Endodermal cell (in vitro differentiated cells): ENCODE data around the gene TTLL11. TPM values are rescaled to one million over a fixed set of nuclear protein-coding genes. Genes with fewer than 3 reads are reported as not detected.

Experiments
- DNase-seq: peaks from one replicate; pipeline ENCODE4 v3.0.0-alpha.2; 2017
- H3K27ac ChIP-seq: 2 replicates; pipeline ENCODE4 v1.5.1; 2013; ENCODE audit warnings: mild to moderate bottlenecking, low read depth, low read length, moderate library complexity
- H3K27me3 ChIP-seq: 2 replicates; pipeline ENCODE4 v1.6.1; 2013; ENCODE audit warnings: mild to moderate bottlenecking, low read length, moderate library complexity; ENCODE audit not compliant: insufficient read depth, control insufficient read depth, poor library complexity, severe bottlenecking
- H3K36me3 ChIP-seq: 2 replicates; pipeline ENCODE4 v1.7.0; 2013; ENCODE audit warnings: mild to moderate bottlenecking, low read length, moderate library complexity; ENCODE audit not compliant: control insufficient read depth, insufficient read depth
- H3K4me1 ChIP-seq: one replicate; pipeline ENCODE4 v1.7.0; 2013; ENCODE audit warnings: low read length; ENCODE audit not compliant: control insufficient read depth, insufficient read depth
- H3K4me3 ChIP-seq: 2 replicates; pipeline ENCODE4 v1.5.1; 2013; ENCODE audit warnings: mild to moderate bottlenecking, low read length, moderate library complexity
- H3K9ac ChIP-seq: 2 replicates; pipeline ENCODE4 v1.6.1; 2013; ENCODE audit warnings: mild to moderate bottlenecking, low read length, moderate library complexity; ENCODE audit not compliant: poor library complexity, severe bottlenecking; ENCODE audit errors: extremely low read depth
- H3K9me3 ChIP-seq: 2 replicates; pipeline ENCODE4 v1.6.1; 2013; ENCODE audit warnings: mild to moderate bottlenecking, low read length, moderate library complexity; ENCODE audit not compliant: control insufficient read depth
- H3K27ac Mint-ChIP-seq: 2 replicates; pipeline ENCODE4 v1.8.0; 2020; ENCODE audit warnings: mixed read lengths
- H3K27me3 Mint-ChIP-seq: 2 replicates; pipeline ENCODE4 v1.8.0; 2021; ENCODE audit warnings: mild to moderate bottlenecking, mixed read lengths; ENCODE audit not compliant: insufficient read depth
- H3K36me3 Mint-ChIP-seq: 2 replicates; pipeline ENCODE4 v1.8.0; 2020; ENCODE audit warnings: low read depth, mixed read lengths
- H3K4me1 Mint-ChIP-seq: 2 replicates; pipeline ENCODE4 v1.8.0; 2020; ENCODE audit warnings: mixed read lengths
- H3K4me3 Mint-ChIP-seq: 2 replicates; pipeline ENCODE4 v1.8.0; 2020; ENCODE audit warnings: mild to moderate bottlenecking, moderate library complexity, mixed read lengths
- H3K9me3 Mint-ChIP-seq: 2 replicates; pipeline ENCODE4 v1.8.0; 2020; ENCODE audit warnings: mild to moderate bottlenecking, mixed read lengths
- CTCF ChIP-seq: fragments of 200-600 bp; sonication (generic); conservative IDR thresholded peaks from 2 replicates; pipeline ENCODE4 v1.5.0; 2021; ENCODE audit warnings: antibody characterized with exemption, mild to moderate bottlenecking
- WGBS, 2 experiments: methylation state at CpG; one replicate each; pipeline versions ENCODE4 v1.1.5 to v1.1.7; 2013; ENCODE audit warnings: missing lambda C conversion rate in 2 of 2, mixed read lengths in 1 of 2; ENCODE audit not compliant: insufficient coverage in 1 of 2, insufficient read length in 1 of 2; 5-methylcytosine and 5-hydroxymethylcytosine counted together
- total RNA-seq, 2 donors: library from RNA; stranded (reverse); fragmentation: NEBNext Ultra II Directional in 1 of 2; extraction: Animal tissue kit (Norgen Biotek cat#: 25700) in 1 of 2; gene quantifications; 2 replicates in 1 of 2; 3 replicates in 1 of 2; pipeline ENCODE4 v1.2.1, GENCODE V29; 2021

The TTLL11 gene
- total RNA-seq, 2 donors from 2014 or later = 0.68 TPM; not detected in 1

GRCh38 chr9:121900163-121900562 is 192.9 kb downstream of the TTLL11 start:
- Histone ChIP-seq H3K27me3 (peaks cover 4% of the 10 kb centered on the region), H3K9ac (no peak overlapping the region), H3K9me3 (peaks cover 10% of the 10 kb centered on the region), H3K4me1 (peaks cover 3% of the 10 kb centered on the region), H3K4me3 (no peak overlapping the region), H3K36me3 (no peaks in the 10 kb centered on the region), H3K27ac (no peak overlapping the region)
- DNase-seq = no peak
- H3K27ac Mint-ChIP-seq = no peak overlapping the region
- peaks cover 8% of the 10 kb centered on the region for H3K9me3 Mint-ChIP-seq
- 80 to 83% methylated on average over 5 of the region's 5 CpGs for WGBS, 2 experiments
- peaks cover 13% of the 10 kb centered on the region for H3K27me3 Mint-ChIP-seq
- H3K4me1 Mint-ChIP-seq = peaks cover 4% of the 10 kb centered on the region
- H3K36me3 Mint-ChIP-seq = no peaks in the 10 kb centered on the region
- TF ChIP-seq CTCF = no peak
- no peak overlapping the region for H3K4me3 Mint-ChIP-seq

GRCh38 chr9:121898856-121899255 is 194.3 kb downstream of the TTLL11 start:
- peaks cover 10% of the 10 kb centered on the region for H3K9me3 ChIP-seq
- H3K36me3 Mint-ChIP-seq = no peaks in the 10 kb centered on the region
- H3K4me3 ChIP-seq = no peak overlapping the region
- DNase-seq = no peak
- H3K27ac ChIP-seq = no peak overlapping the region
- H3K9me3 Mint-ChIP-seq = peaks cover 10% of the 10 kb centered on the region
- peaks cover 3% of the 10 kb centered on the region for H3K4me1 ChIP-seq
- peaks cover 4% of the 10 kb centered on the region for H3K27me3 ChIP-seq
- H3K4me3 Mint-ChIP-seq = no peak overlapping the region
- TF ChIP-seq CTCF = no peak
- WGBS, 2 experiments = 89 to 91% methylated on average over 1 to 4 of the region's 4 CpGs
- peaks cover 8% of the 10 kb centered on the region for H3K27me3 Mint-ChIP-seq
- no peak overlapping the region for H3K9ac ChIP-seq
- H3K36me3 ChIP-seq = no peaks in the 10 kb centered on the region
- H3K4me1 Mint-ChIP-seq = peaks cover 4% of the 10 kb centered on the region
- H3K27ac Mint-ChIP-seq = no peak overlapping the region

GRCh38 chr9:121897140-121897539 is 196.0 kb downstream of the TTLL11 start:
- Histone ChIP-seq H3K9ac (no peak overlapping the region), H3K27ac (no peak overlapping the region), H3K36me3 (no peaks in the 10 kb centered on the region), H3K27me3 (no peaks in the 10 kb centered on the region), H3K9me3 (peaks cover 10% of the 10 kb centered on the region), H3K4me3 (no peak overlapping the region), H3K4me1 (no peaks in the 10 kb centered on the region)
- Mint-ChIP-seq H3K36me3 (no peaks in the 10 kb centered on the region), H3K4me3 (no peak overlapping the region), H3K9me3 (peaks cover 10% of the 10 kb centered on the region), H3K4me1 (no peaks in the 10 kb centered on the region), H3K27me3 (no peaks in the 10 kb centered on the region), H3K27ac (no peak overlapping the region)
- TF ChIP-seq CTCF = no peak
- DNase-seq = no peak
- 93 to 94% methylated on average over 4 to 10 of the region's 10 CpGs for WGBS, 2 experiments
